ENCODE measurements around the gene ABCB8. TPM values are rescaled to one million over a fixed set of nuclear protein-coding genes. Genes with fewer than 3 reads are reported as not detected.

The ABCB8 gene
- total RNA-seq, 1 donor from 2014 or later = 7.9 TPM

DNA sequence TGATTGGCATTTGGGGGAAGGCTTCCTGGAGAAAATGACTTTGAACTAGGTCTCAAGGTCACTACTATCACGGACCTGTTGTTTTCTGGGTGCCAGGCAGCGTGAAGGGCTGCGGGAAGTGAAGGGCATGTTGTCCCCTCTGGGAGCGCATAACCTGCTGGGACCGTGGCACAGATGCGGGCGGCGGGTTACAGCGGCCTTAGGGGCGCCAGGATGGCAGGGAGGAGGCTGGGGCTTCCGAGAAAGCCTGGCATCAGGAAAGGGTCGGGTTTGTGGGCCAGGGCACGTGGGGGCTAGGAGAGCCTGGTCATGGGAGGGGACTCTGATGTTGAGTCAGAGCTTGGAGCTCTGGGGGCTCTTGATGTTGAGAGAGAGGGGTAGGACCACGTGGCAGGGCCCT, 37.3 kb downstream of the ABCB8 start:
- H3K27me3 ChIP-seq = peaks cover 19% of the 10 kb centered on the region
- Mint-ChIP-seq H3K4me3 (peak overlapping the region; percentile 57), H3K27ac (no peak overlapping the region), H3K36me3 (peaks cover 8% of the 10 kb centered on the region), H3K4me1 (peaks cover 17% of the 10 kb centered on the region), H3K9me3 (no peaks in the 10 kb centered on the region), H3K27me3 (ENCODE audit: insufficient read depth, low read depth) (peaks cover 8% of the 10 kb centered on the region)
- H3K79me2 ChIP-seq (ENCODE audit: low read depth) = peaks cover 5% of the 10 kb centered on the region
- peaks cover 27% of the 10 kb centered on the region for H3F3A ChIP-seq (ENCODE audit: low read depth)
- H3K27ac ChIP-seq = no peak overlapping the region
- H4K20me1 ChIP-seq (ENCODE audit: low read depth) = peaks cover 48% of the 10 kb centered on the region
- peaks cover 24% of the 10 kb centered on the region for H3K4me1 ChIP-seq
- no peak overlapping the region for H3K4me3 ChIP-seq
- H3K36me3 ChIP-seq = no peaks in the 10 kb centered on the region
- H2AFZ ChIP-seq (replicated peaks) = no peak overlapping the region
- H3K4me2 ChIP-seq = no peak overlapping the region
- H3K9me3 ChIP-seq (ENCODE audit: low read depth) = no peaks in the 10 kb centered on the region
- DNase-seq (ENCODE audit: low spot score) = no peak
- no peak overlapping the region for H3K9ac ChIP-seq
- TF ChIP-seq EZH2 (IDR thresholded peaks at IDR 0.05) (no peak), EZH2phosphoT487 (IDR thresholded peaks at IDR 0.05) (no peak)
- TF ChIP-seq, protein P1, sequence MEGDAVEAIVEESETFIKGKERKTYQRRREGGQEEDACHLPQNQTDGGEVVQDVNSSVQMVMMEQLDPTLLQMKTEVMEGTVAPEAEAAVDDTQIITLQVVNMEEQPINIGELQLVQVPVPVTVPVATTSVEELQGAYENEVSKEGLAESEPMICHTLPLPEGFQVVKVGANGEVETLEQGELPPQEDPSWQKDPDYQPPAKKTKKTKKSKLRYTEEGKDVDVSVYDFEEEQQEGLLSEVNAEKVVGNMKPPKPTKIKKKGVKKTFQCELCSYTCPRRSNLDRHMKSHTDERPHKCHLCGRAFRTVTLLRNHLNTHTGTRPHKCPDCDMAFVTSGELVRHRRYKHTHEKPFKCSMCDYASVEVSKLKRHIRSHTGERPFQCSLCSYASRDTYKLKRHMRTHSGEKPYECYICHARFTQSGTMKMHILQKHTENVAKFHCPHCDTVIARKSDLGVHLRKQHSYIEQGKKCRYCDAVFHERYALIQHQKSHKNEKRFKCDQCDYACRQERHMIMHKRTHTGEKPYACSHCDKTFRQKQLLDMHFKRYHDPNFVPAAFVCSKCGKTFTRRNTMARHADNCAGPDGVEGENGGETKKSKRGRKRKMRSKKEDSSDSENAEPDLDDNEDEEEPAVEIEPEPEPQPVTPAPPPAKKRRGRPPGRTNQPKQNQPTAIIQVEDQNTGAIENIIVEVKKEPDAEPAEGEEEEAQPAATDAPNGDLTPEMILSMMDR (IDR thresholded peaks at IDR 0.05) = no peak

DNA sequence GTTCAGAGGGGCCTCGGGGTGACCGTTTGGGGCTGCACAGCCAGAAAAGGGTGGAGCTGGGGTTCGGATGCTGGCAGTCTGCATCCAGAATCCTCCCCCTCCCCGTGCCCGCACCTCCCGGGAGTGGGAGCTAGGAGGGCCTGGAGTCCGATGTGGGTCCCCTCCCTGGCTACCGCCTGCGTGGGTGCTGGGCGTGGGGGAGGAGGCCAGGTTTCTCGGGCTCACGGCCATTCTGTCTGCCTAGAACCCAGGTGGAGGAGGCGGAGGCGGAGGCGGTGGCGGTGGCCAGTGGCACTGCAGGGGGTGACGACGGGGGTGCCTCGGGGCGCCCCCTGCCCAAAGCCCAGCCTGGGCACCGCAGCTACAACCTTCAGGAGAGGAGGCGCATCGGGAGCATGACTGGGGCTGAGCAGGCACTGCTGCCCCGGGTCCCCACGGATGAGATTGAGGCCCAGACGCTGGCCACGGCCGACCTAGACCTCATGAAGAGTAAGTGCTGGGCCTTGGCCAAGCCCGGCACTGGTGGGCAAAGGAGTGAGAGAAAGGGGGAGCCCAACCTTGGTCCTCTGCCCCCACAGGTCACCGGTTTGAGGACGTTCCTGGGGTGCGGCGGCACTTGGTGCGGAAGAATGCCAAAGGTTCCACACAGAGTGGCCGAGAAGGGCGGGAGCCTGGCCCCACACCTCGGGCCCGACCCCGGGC, 38.2 kb downstream of the ABCB8 start:
- Histone ChIP-seq H3K9me3 (ENCODE audit: low read depth) (no peaks in the 10 kb centered on the region), H3K27ac (no peak overlapping the region), H3K4me2 (no peak overlapping the region), H3K27me3 (peaks cover 12% of the 10 kb centered on the region), H3K79me2 (ENCODE audit: low read depth) (no peaks in the 10 kb centered on the region), H3K9ac (no peak overlapping the region), H3F3A (ENCODE audit: low read depth) (peaks cover 19% of the 10 kb centered on the region), H2AFZ (replicated peaks) (no peak overlapping the region), H3K4me1 (peaks cover 15% of the 10 kb centered on the region), H4K20me1 (ENCODE audit: low read depth) (peaks cover 39% of the 10 kb centered on the region), H3K36me3 (no peaks in the 10 kb centered on the region), H3K4me3 (no peak overlapping the region)
- H3K4me3 Mint-ChIP-seq = no peak overlapping the region
- peaks cover 5% of the 10 kb centered on the region for H3K27me3 Mint-ChIP-seq (ENCODE audit: insufficient read depth, low read depth)
- no peak for TF ChIP-seq EZH2 (IDR thresholded peaks at IDR 0.05)
- TF ChIP-seq, protein P1 (IDR thresholded peaks at IDR 0.05) = no peak
- no peak for TF ChIP-seq EZH2phosphoT487 (IDR thresholded peaks at IDR 0.05)
- no peak overlapping the region for H3K27ac Mint-ChIP-seq
- peaks cover 8% of the 10 kb centered on the region for H3K36me3 Mint-ChIP-seq
- H3K9me3 Mint-ChIP-seq = no peaks in the 10 kb centered on the region
- peaks cover 10% of the 10 kb centered on the region for H3K4me1 Mint-ChIP-seq
- no peak for DNase-seq (ENCODE audit: low spot score)

GRCh38 chr7:151068069-151068773, 40.0 kb downstream of the ABCB8 start:
- H3K27me3 ChIP-seq = peaks cover 2% of the 10 kb centered on the region
- TF ChIP-seq EZH2 (IDR thresholded peaks at IDR 0.05) (no peak), EZH2phosphoT487 (IDR thresholded peaks at IDR 0.05) (no peak)
- TF ChIP-seq, protein P1 (IDR thresholded peaks at IDR 0.05) = no peak
- H4K20me1 ChIP-seq (ENCODE audit: low read depth) = peaks cover 21% of the 10 kb centered on the region
- no peak for DNase-seq (ENCODE audit: low spot score)
- no peak overlapping the region for H3K9ac ChIP-seq
- no peaks in the 10 kb centered on the region for H3K9me3 ChIP-seq (ENCODE audit: low read depth)
- H3F3A ChIP-seq (ENCODE audit: low read depth) = peaks cover 1% of the 10 kb centered on the region
- Mint-ChIP-seq H3K27ac (no peak overlapping the region), H3K9me3 (no peaks in the 10 kb centered on the region), H3K27me3 (ENCODE audit: insufficient read depth, low read depth) (peaks cover 2% of the 10 kb centered on the region), H3K4me3 (no peak overlapping the region), H3K36me3 (peaks cover 11% of the 10 kb centered on the region), H3K4me1 (peaks cover 2% of the 10 kb centered on the region)
- no peak overlapping the region for H2AFZ ChIP-seq (replicated peaks)
- H3K4me1 ChIP-seq = no peaks in the 10 kb centered on the region
- H3K4me3 ChIP-seq = no peak overlapping the region
- H3K79me2 ChIP-seq (ENCODE audit: low read depth) = no peaks in the 10 kb centered on the region
- H3K27ac ChIP-seq = no peak overlapping the region
- H3K36me3 ChIP-seq = no peaks in the 10 kb centered on the region
- no peak overlapping the region for H3K4me2 ChIP-seq

All from neural progenitor cell (in vitro differentiated cells).